ENCODE measurements around the gene PTPRA.
"Not testable (repeated sequence)": the region's sequence is repeated elsewhere in the genome, so short reads cannot be mapped to it uniquely, and the experiment has no call there.

The PTPRA gene

DNA sequence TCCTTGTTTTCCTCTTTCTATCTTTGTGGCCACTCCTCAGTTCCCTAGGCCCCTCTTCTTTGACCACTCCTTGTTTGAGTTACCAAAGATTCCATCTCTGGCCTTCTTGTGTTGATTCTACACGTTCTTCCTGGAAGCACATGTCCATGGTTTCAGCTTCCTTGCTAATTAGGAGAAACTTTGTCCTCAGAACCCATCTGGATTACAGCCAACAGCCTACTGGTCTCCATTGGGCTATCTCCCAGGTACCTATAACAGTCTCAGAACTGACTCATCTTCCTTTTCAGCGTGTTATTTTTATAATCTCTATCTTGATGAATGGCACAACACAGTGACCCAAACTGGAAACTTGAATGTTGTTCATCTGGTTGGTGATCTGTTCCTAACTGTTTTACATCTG is 17.5 kb downstream of the PTPRA start:
- DNase-seq, result peak; percentile 64

DNA sequence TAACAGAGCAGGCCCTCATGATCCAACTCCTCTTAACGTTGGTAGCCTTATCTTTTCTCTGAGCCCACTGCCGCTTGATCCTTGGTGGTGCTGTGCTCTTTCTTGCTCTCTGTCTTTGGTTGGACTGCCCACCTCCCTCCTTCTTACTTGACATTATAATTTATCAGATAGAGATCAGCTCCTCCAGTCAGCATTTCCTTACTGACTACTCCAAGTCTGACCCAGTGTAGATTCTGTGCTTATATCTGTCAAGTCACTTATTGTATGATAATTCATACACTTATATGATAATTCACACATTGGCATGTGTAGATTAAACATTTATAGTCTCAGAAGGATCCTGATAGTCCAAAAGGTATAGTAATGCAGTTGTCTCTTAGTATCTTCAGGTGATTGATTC is 18.1 kb downstream of the PTPRA start:
- DNase-seq, result peak; percentile 12

DNA sequence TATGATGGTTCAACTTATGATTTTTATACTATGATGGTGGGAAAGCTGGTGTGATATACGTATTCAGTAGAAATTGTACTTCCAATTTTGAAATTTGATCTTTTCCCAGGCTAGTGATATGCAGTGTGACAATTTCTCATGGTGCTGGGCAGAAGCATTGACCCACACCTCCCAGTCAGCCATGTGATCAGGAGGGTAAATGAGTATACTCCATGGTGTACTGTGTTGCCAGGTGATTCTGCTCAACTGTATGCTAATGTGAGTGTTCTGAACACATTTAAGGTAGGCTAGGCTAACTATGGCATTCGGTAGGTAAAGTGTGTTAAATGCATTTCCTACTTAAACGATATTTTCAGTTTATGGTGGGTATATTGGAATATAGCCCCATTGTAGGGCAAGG is 19.1 kb downstream of the PTPRA start:
- DNase-seq, result no peak

DNA sequence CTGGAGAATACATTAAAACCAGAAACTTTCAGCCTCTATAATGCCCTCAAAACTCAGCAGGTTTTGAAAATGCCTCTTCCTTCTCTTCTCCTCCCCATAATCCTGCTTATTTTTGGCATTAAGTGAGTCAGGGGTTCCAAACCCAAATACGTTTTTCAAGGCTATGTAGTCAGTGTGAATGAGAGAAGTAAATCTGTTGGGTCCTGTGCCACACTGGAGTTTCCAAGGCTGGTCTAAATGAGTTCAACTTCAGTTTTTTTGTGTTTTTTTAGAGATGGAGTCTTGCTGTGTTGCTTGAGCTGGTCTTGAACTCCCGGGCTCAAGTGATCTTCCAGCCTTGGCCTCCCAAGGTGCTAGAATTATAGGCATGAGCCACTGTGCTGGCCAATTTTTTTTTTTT is 20.9 kb downstream of the PTPRA start:
- no peak for DNase-seq

DNA sequence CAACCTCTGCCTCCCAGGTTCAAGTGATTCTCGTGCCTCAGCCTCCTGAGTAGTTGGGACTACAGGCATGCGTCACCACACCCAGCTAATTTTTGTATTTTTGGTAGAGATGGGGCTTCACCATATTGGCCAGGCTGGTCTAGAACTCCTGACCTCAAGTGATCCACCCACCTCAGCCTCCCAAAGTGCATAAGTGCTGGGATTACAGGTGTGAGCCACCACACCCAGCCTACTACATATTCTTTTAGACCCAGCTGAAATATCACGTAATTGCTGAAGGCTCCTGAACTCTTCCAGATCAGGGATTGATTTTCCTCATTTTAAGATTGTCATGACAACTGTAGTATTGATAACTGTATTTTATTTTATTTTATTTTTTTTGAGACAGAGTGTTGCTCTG is 21.9 kb downstream of the PTPRA start:
- not testable (repeated sequence) for DNase-seq

DNA sequence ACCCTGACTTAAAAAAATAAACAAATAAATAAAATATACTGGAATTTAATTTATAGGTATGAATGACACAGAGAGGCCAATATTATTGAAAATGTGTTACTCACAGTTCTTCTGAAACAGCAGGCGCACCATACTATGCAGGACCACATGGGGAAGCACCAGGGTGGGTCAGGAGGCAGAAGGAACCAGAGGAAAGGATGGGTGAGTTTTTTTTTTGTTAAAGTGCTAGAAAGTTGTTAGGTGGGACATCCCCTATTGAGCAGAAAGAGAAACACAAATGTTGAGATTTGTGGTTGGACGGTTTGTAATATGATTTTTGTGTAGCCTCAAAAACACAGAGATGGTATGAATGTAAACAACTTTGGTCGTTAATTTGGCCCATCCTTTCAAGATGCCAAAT is 26.0 kb downstream of the PTPRA start:
- no peak for DNase-seq

DNA sequence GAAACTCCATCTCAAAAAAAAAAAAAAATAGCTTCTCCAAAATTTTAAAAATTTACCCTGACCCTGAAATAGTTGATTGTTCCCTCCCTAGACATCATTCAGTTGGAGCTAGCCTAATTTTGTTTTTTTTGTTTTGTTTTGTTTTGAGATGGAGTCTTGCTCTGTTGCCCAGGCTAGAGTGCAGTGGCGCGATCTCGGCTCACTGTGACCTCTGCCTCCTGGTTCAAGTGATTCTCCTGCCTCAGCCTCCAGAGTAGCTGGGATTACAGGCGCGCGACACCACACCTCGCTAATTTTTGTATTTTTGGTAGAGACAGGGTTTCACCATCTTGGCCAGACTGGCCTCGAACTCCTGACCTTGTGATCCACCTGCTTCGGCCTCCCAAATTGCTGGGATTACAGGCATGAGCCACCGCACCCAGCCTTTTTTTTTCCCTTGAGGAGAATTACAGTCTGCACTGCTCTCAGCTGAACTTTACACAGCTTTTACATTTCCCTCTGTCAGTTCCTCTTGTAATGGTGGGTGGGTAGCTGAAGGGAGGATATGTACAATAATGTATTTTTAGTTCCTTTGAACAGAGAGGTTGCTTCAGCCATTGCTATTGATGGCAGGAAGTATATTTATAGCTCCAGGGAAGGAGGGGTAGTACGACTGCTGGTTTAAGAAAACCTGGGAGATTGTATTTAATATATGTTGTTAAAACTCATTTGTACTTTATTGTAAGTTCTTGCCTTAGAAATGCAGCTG is 27.7 kb downstream of the PTPRA start:
- DNase-seq, result no peak

DNA sequence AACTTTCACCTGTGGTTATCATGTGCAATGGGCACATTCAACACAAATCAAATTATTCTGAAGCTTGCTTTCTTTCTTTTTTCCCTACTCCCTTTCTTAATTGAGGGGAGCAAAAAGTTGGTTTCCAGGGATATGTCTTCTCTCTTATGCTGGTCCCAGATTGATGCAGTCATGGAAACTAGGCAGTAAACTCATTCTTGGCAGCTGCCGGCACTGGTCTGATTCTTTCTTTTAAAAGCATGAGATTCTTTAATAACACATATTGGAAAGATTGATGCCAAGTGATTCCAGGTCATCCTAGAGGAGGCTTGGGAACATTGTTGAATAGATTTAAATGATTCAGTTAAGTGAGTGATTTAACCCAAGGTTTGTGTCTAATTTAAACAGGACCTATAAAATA is 29.0 kb downstream of the PTPRA start:
- DNase-seq, result no peak

DNA sequence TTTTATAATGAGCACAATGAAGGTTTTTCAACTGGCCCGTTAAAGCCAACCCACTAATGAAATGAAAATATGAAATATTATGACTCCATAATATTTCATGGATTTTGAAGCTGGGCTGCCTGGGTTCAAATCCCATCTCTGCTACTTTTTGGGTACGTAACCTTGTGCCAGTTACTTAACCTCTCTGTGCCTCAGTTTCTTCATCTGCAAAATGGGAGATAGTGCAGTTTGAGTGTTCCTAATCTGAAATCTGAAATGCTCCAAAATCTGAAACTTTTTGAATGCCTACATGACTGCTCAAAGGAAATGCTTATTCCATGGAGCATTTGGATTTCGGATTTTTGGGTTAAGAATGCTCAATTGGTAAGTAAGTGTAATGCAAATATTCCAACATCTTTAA is 29.5 kb downstream of the PTPRA start:
- no peak for DNase-seq

DNA sequence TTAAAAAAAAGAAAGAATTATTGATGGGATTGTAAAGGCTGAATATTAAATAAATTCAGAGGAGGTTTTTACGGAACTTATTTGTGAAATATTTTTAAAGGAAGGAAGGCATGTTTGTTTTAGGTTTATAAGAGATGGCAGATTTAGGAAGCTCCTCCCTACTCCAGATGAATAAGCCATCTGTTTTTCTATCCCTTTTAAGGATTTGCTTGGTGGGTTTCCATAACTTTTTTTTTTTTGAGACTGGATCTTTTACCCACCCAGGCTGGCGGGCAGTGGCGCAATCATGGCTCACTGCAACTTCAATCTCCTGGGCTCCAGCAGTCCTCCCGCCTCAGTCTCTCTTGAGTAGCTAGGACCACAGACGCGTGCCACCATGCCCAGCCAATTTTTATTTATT is 30.4 kb downstream of the PTPRA start:
- no peak for DNase-seq

DNA sequence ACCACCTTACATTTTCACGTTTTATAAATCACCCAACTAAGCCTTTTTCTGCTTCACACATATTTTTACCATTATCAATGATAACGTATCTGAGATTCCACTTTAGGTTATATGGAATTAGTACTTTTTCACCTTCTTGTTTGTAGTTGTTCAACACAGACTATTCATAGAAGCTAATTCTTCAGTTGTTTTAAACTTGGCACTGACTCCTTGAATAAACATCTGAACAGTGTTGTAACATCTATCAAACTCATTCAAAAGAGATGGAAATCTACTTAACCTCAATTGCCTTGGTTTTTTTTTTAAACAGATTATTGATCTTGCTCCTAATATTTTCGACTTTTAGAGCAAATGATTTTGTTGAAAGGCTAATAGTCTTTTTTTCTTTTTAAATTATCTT is 34.2 kb downstream of the PTPRA start:
- DNase-seq, result no peak

DNA sequence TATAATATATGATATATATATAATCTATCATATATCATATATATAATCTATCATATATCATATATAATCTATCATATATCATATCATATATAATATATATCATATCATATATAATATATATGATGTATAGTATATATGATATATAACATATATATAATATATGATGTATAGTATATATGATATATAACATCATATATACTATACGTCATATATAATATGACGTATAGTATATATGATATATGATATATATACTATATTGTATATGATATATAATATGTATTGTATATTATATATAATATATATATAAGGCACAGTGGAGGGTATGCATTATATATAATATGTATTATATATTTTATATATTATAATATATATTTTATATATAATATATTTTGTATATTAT is 36.7 kb downstream of the PTPRA start:
- DNase-seq, result no peak

DNA sequence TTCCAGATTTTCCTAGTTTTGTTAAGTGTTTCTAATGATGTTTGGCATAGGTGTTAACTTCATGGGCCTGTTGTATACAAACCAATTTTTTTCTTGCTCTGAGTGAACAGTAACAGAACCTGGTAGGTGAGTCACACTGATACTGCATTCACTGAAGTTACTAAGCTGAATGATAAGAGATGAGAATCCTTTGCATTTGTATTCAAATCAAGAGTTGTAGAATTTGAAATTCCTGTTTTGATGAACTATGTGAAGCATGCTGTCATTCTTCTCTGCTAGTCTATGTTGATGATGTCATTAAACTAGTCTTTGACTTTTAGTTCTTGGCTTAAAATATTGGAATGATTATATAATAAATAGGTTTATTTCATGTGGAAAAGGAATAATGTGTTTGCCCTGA is 37.9 kb downstream of the PTPRA start:
- DNase-seq, result no peak

DNA sequence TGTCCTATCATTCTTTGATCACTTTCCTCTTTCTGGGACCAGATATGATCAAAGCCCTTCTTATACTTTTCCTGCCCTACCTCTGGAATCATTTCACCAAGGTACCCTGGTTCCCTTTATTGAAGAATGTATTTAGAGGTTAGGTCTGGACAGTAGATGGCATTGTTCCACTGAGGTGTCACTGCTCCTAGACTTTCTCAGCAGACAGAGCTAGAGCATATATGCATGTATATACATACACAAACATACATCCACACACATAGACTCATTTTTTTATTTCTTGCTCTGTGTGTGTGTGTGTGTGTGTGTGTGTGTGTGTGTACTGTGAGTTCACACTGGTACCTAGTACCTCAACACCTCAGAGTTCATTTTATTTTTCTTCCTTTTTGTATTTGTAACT is 40.9 kb downstream of the PTPRA start:
- peak; percentile 50 for DNase-seq

DNA sequence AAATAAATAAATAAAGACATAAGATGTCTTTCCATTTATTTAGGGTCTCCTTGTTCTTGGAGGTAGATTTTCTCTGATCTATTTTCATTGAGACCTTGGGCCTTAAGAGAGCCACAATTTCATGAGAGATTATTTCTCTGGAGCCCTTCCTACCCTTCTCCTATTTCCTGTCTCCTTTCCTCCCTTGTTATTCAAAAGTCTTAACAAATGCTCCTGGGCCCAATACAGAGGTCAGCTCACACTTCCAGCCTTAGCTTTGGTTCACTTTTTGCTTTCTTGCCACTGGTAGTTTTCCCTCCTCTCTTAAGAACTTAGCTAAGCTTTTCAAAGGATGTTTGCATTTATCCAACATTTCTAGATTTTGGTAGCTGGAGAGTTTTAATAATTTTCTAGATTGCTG is 44.0 kb downstream of the PTPRA start:
- no peak for DNase-seq

DNA sequence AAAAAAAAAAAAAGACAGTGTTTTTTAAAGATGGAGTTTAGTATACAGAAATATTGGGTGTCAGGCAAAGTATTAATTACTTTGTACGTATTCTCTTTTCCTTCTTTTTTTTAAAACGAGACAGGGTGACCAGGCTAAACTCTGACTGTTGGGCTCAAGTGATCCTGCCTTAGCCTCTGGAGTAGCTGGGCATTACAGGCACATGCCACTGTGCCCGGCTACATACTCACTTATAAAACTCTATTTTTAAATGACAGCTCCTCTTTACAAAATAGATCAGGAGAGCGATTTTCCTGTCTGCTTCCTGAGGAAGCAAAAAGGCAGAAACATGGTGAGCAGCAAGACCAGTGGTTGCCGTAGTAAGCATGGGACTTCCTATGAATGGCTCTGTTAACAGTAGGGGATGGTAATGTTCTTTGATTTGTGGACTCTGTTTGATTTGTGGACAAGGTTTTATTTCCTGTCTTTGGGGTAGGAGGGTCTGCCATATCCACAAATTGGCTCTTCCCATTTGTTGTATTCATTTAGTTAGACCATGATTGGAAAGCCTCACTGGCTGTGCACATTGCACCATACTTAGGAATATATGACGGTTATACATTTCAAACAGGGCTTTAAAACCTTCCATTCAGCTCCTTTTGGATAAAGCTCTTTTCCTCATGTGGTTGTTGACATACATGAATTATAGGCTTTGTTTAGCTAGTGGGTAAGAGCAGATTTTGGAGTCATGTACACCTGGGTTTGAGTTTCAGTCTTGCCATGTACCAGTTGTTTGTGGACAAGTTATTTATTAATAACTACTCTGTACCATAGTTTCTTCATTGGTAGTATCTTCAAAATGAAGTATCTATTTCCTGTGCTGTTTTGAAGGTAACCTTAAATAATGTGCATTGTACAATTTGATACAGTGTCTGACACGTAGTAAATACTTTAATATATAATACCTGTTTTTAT is 45.1 kb downstream of the PTPRA start:
- DNase-seq, result no peak

DNA sequence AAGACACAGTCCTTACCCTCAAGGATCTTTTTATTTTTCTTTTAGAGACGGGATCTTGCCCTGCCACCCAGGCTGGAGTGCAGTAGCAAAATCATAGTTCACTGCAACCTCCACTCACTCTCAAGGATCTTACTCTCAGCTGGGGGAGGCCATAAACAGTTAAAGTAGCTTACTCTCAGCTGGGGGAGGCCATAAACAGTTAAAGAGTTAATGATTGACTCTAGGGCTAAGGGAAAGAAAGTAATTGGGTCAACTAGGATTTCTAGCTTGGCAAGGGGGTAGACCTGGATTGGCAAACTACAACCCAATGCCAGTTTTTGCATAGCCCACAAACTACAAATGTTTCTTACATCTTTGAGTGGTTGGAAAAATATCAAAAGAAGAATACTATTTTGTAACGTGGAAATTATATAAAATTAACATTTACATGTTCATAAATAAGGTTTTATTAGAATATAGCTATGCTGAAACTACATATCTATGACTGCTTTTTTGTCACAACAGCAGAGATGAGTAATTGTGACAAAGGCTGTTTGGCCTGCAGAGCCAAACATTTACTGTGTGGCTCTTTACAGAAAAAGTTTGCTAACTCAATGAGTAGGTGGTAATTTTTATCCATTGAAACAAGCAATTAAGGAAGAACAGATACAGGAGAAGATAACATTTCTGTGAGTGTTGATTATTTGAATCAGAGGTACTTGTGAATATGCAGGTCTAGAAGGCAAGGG is 46.4 kb downstream of the PTPRA start:
- no peak for DNase-seq

DNA sequence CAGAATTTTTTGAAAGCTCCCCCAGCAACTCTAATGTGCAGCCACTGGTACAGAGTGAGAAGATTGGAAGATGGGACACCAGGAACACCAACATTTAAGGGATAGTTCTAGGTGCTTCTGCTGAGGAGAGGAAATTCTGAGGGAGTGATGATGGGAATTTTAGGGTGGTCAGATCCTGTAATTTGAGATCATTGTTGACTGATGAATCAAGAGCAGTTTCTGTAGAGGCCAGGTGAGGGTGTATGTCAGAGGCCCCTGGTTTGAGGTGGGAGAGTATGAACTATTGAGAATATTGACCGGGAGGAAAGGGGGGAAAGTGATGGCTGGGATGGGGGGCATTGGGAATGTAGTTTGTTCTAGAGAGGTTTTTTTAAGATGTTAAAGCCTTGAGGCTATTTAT is 47.2 kb downstream of the PTPRA start:
- DNase-seq, result no peak

DNA sequence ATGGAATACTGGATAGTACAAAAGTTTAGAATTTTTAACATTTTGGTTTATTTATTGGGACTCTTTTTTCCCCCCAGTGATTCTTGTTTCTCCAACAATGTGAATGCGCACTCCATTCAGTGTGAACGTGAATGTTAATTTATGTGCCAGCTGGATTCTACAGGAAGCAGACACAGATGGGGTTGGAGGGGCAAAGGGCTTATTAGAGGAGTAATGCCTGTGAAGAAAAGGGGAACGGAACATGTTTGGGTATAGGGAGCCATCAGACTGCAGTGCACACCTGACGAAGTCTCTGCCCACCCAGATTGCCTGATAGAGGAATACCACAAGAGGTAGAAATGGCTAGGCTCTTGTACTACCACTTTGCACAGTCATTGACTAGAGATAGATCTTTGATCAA is 48.2 kb downstream of the PTPRA start:
- no peak for DNase-seq

DNA sequence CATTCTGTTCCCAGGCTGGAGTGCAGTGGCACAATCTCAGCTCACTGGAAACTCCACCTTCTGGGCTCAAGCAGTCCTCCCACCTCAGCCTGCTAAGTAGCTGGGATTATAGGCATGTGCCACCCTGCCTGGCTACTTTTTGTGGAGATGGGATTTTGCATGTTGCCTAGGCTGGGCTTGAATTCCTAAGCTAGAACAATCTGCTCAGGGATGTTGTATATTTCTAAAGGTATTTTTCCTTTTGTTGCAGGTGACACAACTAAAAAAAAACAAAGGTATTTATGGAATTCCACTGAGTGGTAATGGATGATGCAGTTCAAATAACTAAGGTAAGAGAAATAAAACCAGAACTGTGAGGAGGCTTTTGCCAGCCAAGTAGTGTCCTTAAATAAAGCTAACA is 49.7 kb downstream of the PTPRA start:
- DNase-seq, result no peak

DNA sequence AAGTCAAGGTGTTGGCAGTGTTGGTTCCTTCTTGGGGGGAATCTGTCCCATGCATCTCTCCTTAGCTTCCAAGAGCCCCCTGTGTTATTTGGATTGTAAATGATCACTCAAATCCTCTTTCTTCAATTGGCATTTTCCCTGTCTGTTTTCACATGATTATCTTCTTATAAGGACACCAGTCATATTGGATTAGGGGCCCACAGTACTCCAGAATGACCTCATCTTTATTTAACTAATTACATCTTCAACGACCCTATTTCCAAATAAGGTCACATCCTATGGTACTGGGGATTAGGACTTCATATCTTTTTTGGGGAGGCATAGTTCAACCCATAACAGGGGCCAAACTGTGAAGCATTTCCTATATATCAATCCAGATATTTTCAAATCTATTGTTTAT is 57.3 kb downstream of the PTPRA start:
- DNase-seq, result no peak

DNA sequence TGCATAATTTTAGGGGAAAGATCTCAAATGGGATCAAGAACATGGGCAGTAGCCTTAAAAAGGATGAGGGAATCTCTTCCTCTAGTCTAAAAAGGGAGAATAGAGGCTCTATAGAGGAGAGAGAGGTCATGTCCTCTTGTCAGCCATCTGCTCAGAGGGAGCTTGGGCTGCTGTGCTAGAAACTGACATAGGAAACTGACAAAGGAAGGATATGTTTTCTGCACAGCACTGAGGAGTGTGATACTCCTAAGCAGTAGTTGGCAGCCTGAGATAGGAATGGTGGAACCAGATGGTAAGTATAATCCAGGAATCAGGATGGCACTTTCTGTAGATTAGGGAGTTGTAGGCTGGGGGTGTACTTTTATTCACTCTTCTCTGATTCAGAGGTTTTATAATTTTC is 59.2 kb downstream of the PTPRA start:
- DNase-seq, result peak; percentile 8

DNA sequence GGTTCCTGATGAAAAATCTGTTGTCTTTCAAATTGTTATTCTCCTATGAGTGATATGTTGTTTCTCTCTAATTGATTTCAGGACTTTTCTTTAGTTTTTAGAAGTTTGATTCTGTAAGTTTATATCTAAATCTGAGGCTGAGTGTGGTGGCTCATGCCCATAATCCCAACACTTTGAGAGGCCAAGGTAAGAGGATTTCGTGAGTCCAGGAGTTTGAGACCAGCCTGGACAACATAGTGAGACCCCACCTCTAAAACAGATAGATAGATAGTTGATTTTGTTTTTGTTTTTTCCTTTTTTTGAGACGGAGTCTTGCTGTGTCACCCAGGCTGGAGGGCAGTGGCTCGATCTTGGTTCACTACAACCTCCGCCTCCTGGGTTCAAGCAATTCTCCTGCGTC is 64.6 kb downstream of the PTPRA start:
- no peak for DNase-seq

DNA sequence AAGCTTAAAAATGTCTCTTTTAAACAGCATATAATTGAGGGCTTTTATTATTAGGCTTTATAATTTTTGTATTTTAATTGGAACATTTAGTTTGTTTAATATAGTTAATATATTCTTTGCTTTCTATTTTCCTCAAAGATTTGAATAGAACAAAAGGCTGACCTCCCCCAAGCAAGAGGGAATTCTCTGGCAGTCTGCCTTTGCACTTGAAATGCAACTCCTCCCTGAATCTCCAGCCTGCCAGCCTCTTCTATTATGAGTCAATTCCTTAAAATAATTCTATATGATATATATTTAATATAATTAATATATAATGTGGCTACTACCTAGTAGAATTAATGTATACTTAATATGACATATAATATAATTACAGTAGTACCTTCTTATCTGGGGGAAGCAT is 69.2 kb downstream of the PTPRA start:
- no peak for DNase-seq

All from hematopoietic multipotent progenitor cell treated with erythropoietin and hydrocortisone succinate and interleukin-3 and kit ligand, for 8 days (in vitro differentiated cells).